ENCODE data around the gene KRT6C.
"Not testable (repeated sequence)": the region's sequence is repeated elsewhere in the genome, so short reads cannot be mapped to it uniquely, and the experiment has no call there.

The KRT6C gene

DNA sequence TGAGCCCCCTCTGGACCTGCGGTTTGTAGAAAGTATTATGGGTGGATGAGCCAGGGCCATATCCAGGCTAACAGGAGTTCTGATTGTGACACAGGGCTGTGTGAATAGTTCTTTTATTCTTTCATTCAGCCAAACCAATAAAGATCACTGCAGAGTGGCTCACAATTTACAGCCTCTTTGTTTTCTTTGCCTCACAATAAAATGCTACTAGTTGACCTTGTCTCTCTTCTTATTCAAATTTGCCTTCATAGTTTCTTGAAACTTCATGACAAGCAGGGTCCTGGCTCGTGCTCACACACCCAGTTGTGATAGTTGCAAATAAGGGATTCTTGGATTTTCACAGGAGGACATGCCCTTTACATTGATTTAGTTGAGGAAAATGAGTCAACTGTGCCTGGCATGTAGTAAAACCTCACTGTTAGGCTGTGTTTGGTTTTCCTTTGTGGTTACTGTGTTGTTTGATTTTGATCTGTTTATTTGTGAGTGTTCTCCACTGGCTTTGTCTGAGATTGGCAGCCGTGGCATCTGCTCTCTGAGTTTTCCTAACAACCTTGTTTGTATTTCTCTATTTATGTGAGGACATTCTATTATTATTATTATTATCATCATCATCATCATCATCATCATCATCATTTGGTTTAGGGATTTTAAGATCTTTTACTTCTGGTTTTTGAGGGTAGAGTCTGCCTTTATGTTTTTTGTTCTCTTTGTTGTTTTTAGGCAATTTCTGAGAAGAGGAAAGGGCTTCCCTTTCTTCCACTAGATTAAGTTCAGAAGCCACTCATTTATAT, 19.0 kb downstream of the KRT6C start:
- no peak overlapping the region for H3K4me3 ChIP-seq (ENCODE audit: low read depth, low read length)
- DNase-seq (ENCODE audit: low read depth): no peak
- TF ChIP-seq, protein P1, sequence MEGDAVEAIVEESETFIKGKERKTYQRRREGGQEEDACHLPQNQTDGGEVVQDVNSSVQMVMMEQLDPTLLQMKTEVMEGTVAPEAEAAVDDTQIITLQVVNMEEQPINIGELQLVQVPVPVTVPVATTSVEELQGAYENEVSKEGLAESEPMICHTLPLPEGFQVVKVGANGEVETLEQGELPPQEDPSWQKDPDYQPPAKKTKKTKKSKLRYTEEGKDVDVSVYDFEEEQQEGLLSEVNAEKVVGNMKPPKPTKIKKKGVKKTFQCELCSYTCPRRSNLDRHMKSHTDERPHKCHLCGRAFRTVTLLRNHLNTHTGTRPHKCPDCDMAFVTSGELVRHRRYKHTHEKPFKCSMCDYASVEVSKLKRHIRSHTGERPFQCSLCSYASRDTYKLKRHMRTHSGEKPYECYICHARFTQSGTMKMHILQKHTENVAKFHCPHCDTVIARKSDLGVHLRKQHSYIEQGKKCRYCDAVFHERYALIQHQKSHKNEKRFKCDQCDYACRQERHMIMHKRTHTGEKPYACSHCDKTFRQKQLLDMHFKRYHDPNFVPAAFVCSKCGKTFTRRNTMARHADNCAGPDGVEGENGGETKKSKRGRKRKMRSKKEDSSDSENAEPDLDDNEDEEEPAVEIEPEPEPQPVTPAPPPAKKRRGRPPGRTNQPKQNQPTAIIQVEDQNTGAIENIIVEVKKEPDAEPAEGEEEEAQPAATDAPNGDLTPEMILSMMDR (conservative IDR thresholded peaks at IDR 0.05; ENCODE audit: low read depth, low read length): no peak

DNA sequence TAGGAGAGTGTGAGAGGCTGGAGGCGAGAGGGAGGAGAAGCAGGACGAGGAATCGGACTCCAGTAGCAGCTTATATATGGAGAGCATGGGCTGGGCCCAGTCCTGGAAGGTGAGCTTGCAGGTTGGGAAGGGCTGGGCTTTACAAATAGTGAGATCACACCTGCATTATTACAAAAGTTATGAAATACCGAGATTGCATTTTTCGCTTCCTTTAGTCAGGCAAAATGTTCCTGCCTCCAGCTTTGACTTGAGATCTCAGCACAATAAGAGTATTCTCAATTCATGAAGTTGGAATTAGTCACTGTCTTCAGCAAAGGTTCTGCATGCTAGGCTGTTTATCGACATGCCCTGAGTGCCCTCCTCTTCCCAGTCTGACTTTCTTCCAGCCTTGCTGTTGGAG, 21.5 kb downstream of the KRT6C start, which contains the start of gene KRT6B:
Gene KRT6B (minus strand): TSS at position 46 of the 400 bp plus-strand sequence. CDS start 68 bp downstream, outside the sequence.
- no peak for DNase-seq (ENCODE audit: low read depth)
- H3K4me3 ChIP-seq (ENCODE audit: low read depth, low read length): no peak within 1 kb of the TSS
- TF ChIP-seq, protein P1 (conservative IDR thresholded peaks at IDR 0.05; ENCODE audit: low read depth, low read length): no peak

DNA sequence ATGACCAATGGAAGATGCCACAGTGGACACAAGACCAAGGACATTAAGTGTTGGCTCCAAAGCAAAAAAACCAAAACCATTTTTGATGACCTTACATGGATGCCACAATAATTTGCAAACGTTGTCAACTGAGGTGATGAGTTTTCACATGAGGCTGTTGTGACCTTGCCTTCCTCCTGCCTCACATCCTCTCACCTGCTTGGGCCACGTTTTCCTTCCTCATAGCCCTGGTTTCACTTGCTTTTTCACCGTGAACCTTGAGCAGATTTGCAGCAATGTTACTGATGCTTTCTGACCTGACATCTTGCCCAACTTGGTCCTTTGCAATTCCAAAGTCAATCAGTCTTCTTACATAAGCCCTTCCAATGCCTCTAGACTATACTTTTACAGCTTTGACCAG, 25.4 kb downstream of the KRT6C start:
- TF ChIP-seq, protein P1 (conservative IDR thresholded peaks at IDR 0.05; ENCODE audit: low read depth, low read length): no peak
- H3K4me3 ChIP-seq (ENCODE audit: low read depth, low read length): no peak overlapping the region
- no peak for DNase-seq (ENCODE audit: low read depth)

DNA sequence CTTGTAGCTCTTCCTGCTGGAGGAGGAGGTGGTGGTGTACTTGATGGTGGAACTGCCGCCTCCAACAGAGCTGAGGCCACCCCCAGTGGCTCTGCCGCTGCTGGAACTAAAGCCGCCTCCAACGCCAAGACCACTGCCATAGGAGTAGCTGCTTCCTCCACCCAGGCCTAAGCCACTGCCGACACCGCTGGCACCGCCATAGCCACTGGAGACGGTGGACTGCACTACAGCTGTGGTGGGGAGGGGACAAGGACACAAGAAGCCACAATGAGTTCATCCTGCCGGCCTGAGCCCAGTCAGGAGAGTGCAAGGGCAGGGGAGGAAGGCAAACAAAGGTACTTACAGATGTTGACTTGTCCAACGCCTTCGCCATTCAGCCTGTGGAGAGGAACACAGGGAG, 26.4 kb downstream of the KRT6C start:
- not testable (repeated sequence) for DNase-seq (ENCODE audit: low read depth); H3K4me3 ChIP-seq (ENCODE audit: low read depth, low read length)

DNA sequence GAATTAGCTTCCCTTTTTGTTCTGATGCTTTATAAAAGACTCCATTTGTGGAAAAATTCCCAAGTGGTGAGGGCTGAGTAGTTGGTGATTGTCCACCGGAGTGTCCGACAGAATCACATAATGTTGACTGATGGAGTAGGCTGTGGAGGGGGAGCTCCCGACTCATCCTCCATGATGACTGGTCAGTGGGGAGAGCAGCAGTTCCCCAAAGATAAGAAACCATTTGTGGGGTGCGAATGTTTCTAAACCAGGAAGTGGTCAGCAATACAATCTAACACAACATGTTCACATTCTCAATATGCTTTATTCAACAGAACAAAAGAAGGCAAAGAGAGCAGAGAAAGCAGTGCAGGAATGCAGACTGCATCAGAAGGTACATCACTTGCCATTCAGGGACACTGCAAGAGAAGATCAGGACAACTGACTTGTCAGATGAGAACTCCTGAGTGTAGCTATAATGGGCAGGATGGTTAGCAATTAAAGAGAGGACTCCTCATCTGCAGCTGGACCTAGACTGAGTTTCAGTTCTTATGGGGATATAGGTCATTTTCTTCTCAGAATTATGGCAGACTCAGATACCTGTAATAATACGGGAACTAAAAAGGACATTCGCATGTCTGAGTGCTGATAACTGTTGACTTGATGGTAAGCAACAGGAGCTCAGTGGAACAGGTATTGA, 27.1 kb downstream of the KRT6C start:
- TF ChIP-seq, protein P1 (conservative IDR thresholded peaks at IDR 0.05; ENCODE audit: low read depth, low read length): no peak
- no peak overlapping the region for H3K4me3 ChIP-seq (ENCODE audit: low read depth, low read length)
- no peak for DNase-seq (ENCODE audit: low read depth)

DNA sequence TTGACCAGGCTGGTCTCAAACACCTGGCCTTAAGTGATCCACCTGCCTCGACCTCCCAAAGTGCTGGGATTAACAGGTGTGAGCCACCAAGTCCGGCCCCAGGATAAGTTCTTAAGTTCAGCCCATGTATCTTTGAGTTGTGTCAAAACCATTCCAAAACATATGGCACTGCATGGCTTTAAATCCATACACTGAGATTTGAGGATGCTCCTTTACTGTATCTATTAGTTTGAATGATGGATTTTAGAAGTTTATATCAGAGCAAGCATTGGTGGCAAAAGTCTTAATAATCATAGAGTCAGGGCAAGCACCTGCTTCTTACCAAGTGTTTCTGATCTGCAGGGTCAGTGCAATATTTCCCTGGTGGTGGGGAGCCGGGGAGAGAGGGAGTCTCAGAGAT, 27.7 kb downstream of the KRT6C start:
- TF ChIP-seq, protein P1 (conservative IDR thresholded peaks at IDR 0.05; ENCODE audit: low read depth, low read length): no peak
- no peak for DNase-seq (ENCODE audit: low read depth)
- H3K4me3 ChIP-seq (ENCODE audit: low read depth, low read length): no peak overlapping the region

DNA sequence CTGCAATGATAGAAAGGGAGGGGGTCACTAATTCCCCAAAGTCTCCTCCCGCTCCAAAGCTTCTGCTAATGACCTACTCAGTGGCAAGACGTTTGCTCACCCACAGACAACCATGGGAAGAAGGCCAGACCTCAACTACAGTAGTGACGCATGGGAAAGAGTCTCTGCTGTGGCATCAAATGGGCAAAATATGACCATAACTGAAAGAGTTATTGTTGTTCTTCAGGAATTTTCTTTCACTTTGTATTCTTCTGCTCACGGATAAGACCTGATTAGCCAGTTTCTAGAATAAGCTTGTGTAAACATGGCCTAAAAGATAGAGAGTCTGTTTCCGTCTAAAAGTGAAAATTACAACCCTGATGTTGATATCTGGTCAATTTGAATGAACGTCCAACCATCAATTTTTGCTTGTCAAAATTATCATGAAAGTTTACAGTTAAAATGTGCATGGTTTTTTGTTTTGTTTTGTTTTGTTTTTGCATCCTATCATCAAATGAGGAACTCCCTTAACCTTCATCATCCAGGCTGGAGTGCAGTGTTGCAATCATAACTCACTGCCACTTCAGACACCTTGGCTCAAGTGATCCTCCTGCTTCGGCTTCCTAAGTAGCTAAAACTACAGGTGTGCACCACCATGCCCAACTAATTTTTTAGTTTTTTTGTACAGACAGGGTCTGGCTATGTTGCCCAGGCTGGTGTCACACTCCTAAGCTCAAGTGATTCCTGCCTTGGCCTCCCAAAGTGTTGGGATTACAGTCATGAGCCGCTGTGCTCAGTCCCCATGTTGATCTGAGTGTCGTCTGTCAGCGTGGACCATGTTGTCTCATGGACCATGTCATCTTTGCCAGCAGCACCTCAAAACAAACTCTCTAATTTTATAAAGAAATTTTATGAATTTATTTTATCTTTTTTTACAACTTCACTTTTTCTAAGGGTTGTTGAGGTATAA, 28.7 kb downstream of the KRT6C start:
- no peak for DNase-seq (ENCODE audit: low read depth)
- H3K4me3 ChIP-seq (ENCODE audit: low read depth, low read length): no peak overlapping the region
- TF ChIP-seq, protein P1 (conservative IDR thresholded peaks at IDR 0.05; ENCODE audit: low read depth, low read length): no peak
